Adrenal gland (tissue), 12 donors: ENCODE data around the gene TDRD3. TPM values are rescaled to one million over a fixed set of nuclear protein-coding genes. Genes with fewer than 3 reads are reported as not detected.
A peak's percentile ranks its signal among the peaks of the same experiment; 100 is the strongest.

Source experiments
- DNase-seq, 7 donors: peaks; one replicate each; pipeline ENCODE4 v3.0.0-alpha.2; 2019 to 2020
- H3K27ac ChIP-seq, 5 donors: fragments of 200-600 bp; sonication (generic) in 4 of 5; 1 replicate in 3 of 5; 2 replicates in 2 of 5; pipeline versions ENCODE4 v1.5.1 to v1.8.0; 2016 to 2020; ENCODE audit warnings: mild to moderate bottlenecking in 1 of 5
- H3K27me3 ChIP-seq: fragments of 200-600 bp; 2 replicates; pipeline ENCODE4 v1.8.0; 2021
- H3K36me3 ChIP-seq, 2 donors: fragments of 200-600 bp; replicated peaks in 1 of 2; 1 replicate in 1 of 2; 2 replicates in 1 of 2; pipeline versions ENCODE4 v1.5.1 to v1.8.0; 2018 to 2022
- H3K4me1 ChIP-seq, 2 donors: fragments of 200-600 bp; replicated peaks in 1 of 2; 1 replicate in 1 of 2; 2 replicates in 1 of 2; pipeline versions ENCODE4 v1.5.1 to v1.8.0; 2018 to 2021
- H3K4me3 ChIP-seq, 4 donors: fragments of 200-600 bp; sonication (generic) in 3 of 4; one replicate each; pipeline ENCODE4 v1.5.1; 2016 to 2018
- H3K9me3 ChIP-seq, 3 donors: fragments of 200-600 bp; sonication (generic) in 1 of 3; replicated peaks in 1 of 3; 1 replicate in 2 of 3; 2 replicates in 1 of 3; pipeline versions ENCODE4 v1.5.1 to v1.8.0; 2016 to 2021
- POLR2A ChIP-seq, 2 donors: fragments of 450-650 bp; IDR thresholded peaks; one replicate each; pipeline ENCODE4 v1.6.1; 2017; ENCODE audit warnings: antibody characterized with exemption in 2 of 2, mild to moderate bottlenecking in 2 of 2, moderate library complexity in 1 of 2
- WGBS, 4 donors: extraction: QIAGEN DNeasy Blood & Tissue Kit in 2 of 4; methylation state at CpG; one replicate each; pipeline versions ENCODE4 v1.1.5 to v1.1.7; 2013 to 2017; 5-methylcytosine and 5-hydroxymethylcytosine counted together
- intact Hi-C, 2 donors: fragments of 100-400 bp; cut with DNase I; formaldehyde crosslinking; loops; one replicate each; pipeline versions ENCODE4 v1.14.1 to v1.15.0; 2022 to 2023
- polyA plus RNA-seq, 3 donors: library from polyadenylated mRNA; stranded (reverse); fragments of 200-250 nt in 2 of 3; fragments of 350-450 nt in 1 of 3; fragmentation: Illumina TruSeq in 1 of 3; extraction: RNeasy Lipid Tissue Mini Kit (QIAGEN cat#74804) in 1 of 3; gene quantifications; one replicate each; pipeline ENCODE4 v1.2.3, GENCODE V29; 2013 to 2014
- total RNA-seq, 9 donors: library from RNA; depleted of rRNA in 4 of 9; stranded (reverse); fragments of >200 nt in 4 of 9; fragments of 120-200 nt in 1 of 9; fragmentation: NEBNext Ultra II Directional in 1 of 9; extraction: Animal tissue kit (Norgen Biotek cat#: 25700) in 1 of 9; gene quantifications; one replicate each; pipeline versions ENCODE4 v1.1.0 to v1.2.4, GENCODE V29; 2013 to 2023
- TF ChIP-seq, protein P1 (sequence below), 6 experiments: fragments of 450-650 bp in 4 of 6; fragments of 200-600 bp in 2 of 6; sonication (generic) in 1 of 6; IDR thresholded peaks; 1 replicate in 5 of 6; 2 replicates in 1 of 6; pipeline versions ENCODE4 v1.5.1 to v1.8.0; 2016 to 2021; ENCODE audit warnings: antibody characterized with exemption in 6 of 6, mild to moderate bottlenecking in 2 of 6, moderate library complexity in 1 of 6
- donor health status: healthy with polysubstance abuse.
- donor health status: Bipolar disorder and iron deficiency.
- donor health status: DM: yes; HTN: yes; CAD: no.
- donor health status: DM: no; HTN: no; CAD: no.
- donor health status: DM: no; HTN: no; CAD: no.
- donor health status: DM: yes; HTN: yes; CAD: no.

The TDRD3 gene
- total and polyA plus RNA-seq, 12 donors, result 6.6 to 30.5 (median 21.6) TPM

DNA sequence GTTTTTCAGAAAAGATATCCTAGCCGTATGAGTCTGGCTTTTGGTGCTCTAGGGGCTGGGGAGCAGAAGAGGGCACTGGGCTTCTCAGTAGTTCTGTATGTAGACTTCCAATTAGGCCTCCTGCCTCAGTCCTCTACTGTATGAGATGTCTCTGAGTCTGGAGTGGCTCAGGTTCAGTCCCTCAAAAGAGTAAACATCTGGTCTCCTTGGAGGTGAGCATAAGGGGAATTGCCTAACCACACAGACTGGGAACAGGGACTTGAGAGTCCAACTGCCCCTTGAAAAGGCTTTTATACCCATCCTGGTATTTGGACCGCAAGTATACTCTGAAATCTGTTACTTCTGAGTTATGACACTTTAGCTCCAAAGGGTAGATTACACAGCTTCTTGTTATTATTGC, 214.5 kb downstream of the TDRD3 start:
- H3K4me3 ChIP-seq, result no peak overlapping the region
- TF ChIP-seq POLR2A (IDR thresholded peaks at IDR 0.05), result no peak
- TF ChIP-seq, protein P1, sequence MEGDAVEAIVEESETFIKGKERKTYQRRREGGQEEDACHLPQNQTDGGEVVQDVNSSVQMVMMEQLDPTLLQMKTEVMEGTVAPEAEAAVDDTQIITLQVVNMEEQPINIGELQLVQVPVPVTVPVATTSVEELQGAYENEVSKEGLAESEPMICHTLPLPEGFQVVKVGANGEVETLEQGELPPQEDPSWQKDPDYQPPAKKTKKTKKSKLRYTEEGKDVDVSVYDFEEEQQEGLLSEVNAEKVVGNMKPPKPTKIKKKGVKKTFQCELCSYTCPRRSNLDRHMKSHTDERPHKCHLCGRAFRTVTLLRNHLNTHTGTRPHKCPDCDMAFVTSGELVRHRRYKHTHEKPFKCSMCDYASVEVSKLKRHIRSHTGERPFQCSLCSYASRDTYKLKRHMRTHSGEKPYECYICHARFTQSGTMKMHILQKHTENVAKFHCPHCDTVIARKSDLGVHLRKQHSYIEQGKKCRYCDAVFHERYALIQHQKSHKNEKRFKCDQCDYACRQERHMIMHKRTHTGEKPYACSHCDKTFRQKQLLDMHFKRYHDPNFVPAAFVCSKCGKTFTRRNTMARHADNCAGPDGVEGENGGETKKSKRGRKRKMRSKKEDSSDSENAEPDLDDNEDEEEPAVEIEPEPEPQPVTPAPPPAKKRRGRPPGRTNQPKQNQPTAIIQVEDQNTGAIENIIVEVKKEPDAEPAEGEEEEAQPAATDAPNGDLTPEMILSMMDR (IDR thresholded peaks at IDR 0.05), result no peak
- no peak for DNase-seq
- H3K36me3 ChIP-seq, result no peaks in the 10 kb centered on the region
- H3K27ac ChIP-seq, result no peak overlapping the region
- no peaks in the 10 kb centered on the region for H3K27me3 ChIP-seq
- WGBS, 4 donors, result 70 to 82% (median 72%) methylated on average over 2 of the region's 2 CpGs
- no peaks in the 10 kb centered on the region for H3K4me1 ChIP-seq
- intact Hi-C loops, result loop anchor here in 1 of 2 donors (10.0 kb wide), 1 partner anchor 137 kb away; no protein-coding TSS in a partner anchor
- no peaks in the 10 kb centered on the region for H3K9me3 ChIP-seq

DNA sequence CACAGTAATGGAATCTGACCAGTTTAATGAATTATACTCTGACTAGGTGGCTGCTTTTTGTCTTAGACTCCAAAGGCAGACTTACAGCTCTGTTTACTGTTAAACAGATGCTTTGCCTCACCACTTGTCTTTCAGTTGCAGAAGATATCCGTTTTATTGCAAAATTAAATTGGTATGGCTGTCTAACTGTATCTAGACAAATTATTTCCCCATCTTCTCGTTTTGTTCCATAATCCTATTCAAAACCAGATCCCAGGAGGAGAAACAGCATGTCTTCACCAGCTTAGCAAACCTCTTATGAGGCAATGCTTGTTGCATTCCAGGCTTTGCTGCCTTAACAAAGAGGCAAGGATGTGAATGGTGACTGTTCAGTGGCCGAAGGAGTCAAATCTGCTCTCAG, 215.6 kb downstream of the TDRD3 start:
- Histone ChIP-seq H3K4me3 (no peak overlapping the region), H3K4me1 (no peaks in the 10 kb centered on the region), H3K27ac (no peak overlapping the region), H3K36me3 (no peaks in the 10 kb centered on the region), H3K27me3 (no peaks in the 10 kb centered on the region), H3K9me3 (no peaks in the 10 kb centered on the region)
- TF ChIP-seq, protein P1 (IDR thresholded peaks at IDR 0.05), result no peak
- TF ChIP-seq POLR2A (IDR thresholded peaks at IDR 0.05), result no peak
- intact Hi-C loops, result loop anchor here in 1 of 2 donors (10.0 kb wide), 1 partner anchor 138 kb away; no protein-coding TSS in a partner anchor
- WGBS, 4 donors, result 59 to 69% (median 62%) methylated on average over 3 of the region's 3 CpGs
- DNase-seq, result no peak

DNA sequence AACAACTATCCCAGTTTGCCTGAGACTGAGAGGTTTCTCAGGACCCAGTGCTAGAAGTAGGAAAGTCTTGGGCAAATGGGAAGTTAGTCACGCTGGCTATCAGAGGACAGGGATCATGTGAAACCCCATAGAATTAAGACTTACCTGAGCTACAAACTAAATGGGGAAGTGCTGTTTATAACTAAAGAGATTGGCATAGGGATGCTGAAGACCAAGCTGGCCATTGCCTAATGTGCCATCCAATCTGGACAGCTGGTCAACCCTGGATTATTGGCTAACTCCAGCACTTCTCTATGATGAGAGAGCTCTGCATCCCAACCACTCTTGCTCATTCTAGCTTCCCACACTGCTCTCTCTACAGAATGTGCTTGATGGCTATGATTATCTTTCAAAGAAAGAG, 216.1 kb downstream of the TDRD3 start:
- no peak overlapping the region for H3K27ac ChIP-seq
- no peaks in the 10 kb centered on the region for H3K36me3 ChIP-seq
- no peak for DNase-seq
- no peak overlapping the region for H3K4me3 ChIP-seq
- H3K9me3 ChIP-seq, result no peaks in the 10 kb centered on the region
- 77 to 91% (median 85%) methylated on average over 1 of the region's 1 CpG for WGBS, 4 donors
- H3K4me1 ChIP-seq, result no peaks in the 10 kb centered on the region
- intact Hi-C loops, result loop anchor here in 1 of 2 donors (10.0 kb wide), 1 partner anchor 138 kb away; no protein-coding TSS in a partner anchor
- TF ChIP-seq POLR2A (IDR thresholded peaks at IDR 0.05), result no peak
- TF ChIP-seq, protein P1 (IDR thresholded peaks at IDR 0.05), result no peak
- no peaks in the 10 kb centered on the region for H3K27me3 ChIP-seq

DNA sequence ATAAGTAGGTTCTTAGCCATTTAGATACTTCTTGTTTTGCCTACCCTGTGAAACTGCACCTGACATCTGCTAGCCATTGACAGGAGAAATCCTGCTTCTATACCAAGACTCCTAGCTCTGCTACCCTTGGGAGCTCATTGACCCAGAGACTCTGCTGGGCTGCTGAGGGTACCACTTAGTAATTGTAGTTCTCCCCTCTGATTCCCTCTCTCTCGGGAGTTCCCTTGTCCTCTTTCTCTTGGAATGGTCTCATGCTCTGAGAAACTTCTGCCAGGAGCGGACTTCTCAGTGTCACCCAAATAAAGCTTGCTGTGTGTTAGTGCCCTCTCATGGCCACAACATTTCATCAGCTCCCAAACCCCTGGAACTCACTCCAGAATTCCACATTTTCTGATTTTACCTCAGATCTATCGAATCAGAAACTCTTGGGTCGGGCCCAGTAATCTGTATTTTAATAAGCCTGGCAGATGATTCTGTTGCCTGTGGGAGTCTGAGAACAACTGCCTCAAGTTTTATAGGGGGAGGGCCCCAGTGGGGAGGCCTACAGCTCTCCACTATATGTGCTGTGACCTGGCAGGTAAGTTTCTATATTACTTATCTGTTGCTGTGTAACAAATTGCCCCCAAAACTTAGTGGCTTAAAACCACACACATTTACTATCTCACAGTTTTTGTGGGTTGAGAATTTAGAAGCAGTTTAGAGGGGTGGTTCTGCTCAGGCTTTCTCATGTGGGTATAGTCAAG, 221.1 kb downstream of the TDRD3 start:
- Histone ChIP-seq H3K36me3 (no peaks in the 10 kb centered on the region), H3K4me3 (no peak overlapping the region), H3K27me3 (no peaks in the 10 kb centered on the region), H3K27ac (no peak overlapping the region), H3K9me3 (no peaks in the 10 kb centered on the region), H3K4me1 (no peaks in the 10 kb centered on the region)
- no peak for TF ChIP-seq POLR2A (IDR thresholded peaks at IDR 0.05)
- TF ChIP-seq, protein P1 (IDR thresholded peaks at IDR 0.05), result peak in 5 of 6 experiments; percentile 18 to 35 (median 32)
- peak in 5 of 7 donors; percentile 21 to 25 (median 21) for DNase-seq
- intact Hi-C loops, result loop anchor here in 1 of 2 donors (10.0 kb wide), 1 partner anchor 143 kb away; no protein-coding TSS in a partner anchor
- 66 to 76% (median 71%) methylated on average over 4 of the region's 4 CpGs for WGBS, 4 donors
